HepG2 (cell line): Measurements from ENCODE around the gene TPGS1.

ENCODE experiments used
- AKAP8 ChIP-seq: sonication (generic); formaldehyde crosslinking; IDR thresholded peaks from 2 replicates; pipeline ENCODE4 v1.5.1; 2020; ENCODE audit warnings: mild to moderate bottlenecking, missing genetic modification reagents
- POLR2A ChIP-seq, 2 experiments: IDR thresholded peaks; 2 replicates each; pipeline ENCODE4 v1.6.1; 2011; ENCODE audit warnings: low read depth in 2 of 2, low read length in 2 of 2, mild to moderate bottlenecking in 1 of 2, moderate library complexity in 1 of 2; ENCODE audit not compliant: insufficient read depth in 1 of 2
- SIN3A ChIP-seq: IDR thresholded peaks from 2 replicates; pipeline ENCODE4 v1.6.1; 2011; ENCODE audit warnings: low read depth, mild to moderate bottlenecking, control low read depth, low read length, borderline replicate concordance
- SMARCE1 ChIP-seq: fragments of 450-650 bp; IDR thresholded peaks from 2 replicates; pipeline ENCODE4 v1.6.1; 2017; ENCODE audit warnings: borderline replicate concordance
- ZNF749 ChIP-seq: sonication (generic); formaldehyde crosslinking; IDR thresholded peaks from 2 replicates; pipeline ENCODE4 v1.8.0; 2022; ENCODE audit warnings: mild to moderate bottlenecking, missing genetic modification reagents, moderate library complexity, borderline replicate concordance
- ZNF777 ChIP-seq: sonication (generic); formaldehyde crosslinking; IDR thresholded peaks from 2 replicates; pipeline ENCODE4 v1.4.0; 2020; ENCODE audit warnings: missing genetic modification reagents
- TF ChIP-seq, protein P1 (sequence below): sonication (generic); formaldehyde crosslinking; IDR thresholded peaks from 2 replicates; pipeline ENCODE4 v1.5.0; 2020; ENCODE audit warnings: mild to moderate bottlenecking, missing genetic modification reagents, moderate library complexity
- TF ChIP-seq, protein P2 (sequence below): sonication (generic); formaldehyde crosslinking; IDR thresholded peaks from 2 replicates; pipeline ENCODE4 v1.8.1; 2023; ENCODE audit warnings: mild to moderate bottlenecking, missing genetic modification reagents
- TF ChIP-seq, protein P3 (sequence below): sonication (generic); formaldehyde crosslinking; conservative IDR thresholded peaks from 2 replicates; pipeline ENCODE4 v1.4.0; 2020; ENCODE audit warnings: missing genetic modification reagents
- TF ChIP-seq, protein P4 (sequence below): sonication (generic); formaldehyde crosslinking; IDR thresholded peaks from 2 replicates; pipeline ENCODE4 v1.5.0; 2020; ENCODE audit warnings: missing genetic modification reagents

DNA sequence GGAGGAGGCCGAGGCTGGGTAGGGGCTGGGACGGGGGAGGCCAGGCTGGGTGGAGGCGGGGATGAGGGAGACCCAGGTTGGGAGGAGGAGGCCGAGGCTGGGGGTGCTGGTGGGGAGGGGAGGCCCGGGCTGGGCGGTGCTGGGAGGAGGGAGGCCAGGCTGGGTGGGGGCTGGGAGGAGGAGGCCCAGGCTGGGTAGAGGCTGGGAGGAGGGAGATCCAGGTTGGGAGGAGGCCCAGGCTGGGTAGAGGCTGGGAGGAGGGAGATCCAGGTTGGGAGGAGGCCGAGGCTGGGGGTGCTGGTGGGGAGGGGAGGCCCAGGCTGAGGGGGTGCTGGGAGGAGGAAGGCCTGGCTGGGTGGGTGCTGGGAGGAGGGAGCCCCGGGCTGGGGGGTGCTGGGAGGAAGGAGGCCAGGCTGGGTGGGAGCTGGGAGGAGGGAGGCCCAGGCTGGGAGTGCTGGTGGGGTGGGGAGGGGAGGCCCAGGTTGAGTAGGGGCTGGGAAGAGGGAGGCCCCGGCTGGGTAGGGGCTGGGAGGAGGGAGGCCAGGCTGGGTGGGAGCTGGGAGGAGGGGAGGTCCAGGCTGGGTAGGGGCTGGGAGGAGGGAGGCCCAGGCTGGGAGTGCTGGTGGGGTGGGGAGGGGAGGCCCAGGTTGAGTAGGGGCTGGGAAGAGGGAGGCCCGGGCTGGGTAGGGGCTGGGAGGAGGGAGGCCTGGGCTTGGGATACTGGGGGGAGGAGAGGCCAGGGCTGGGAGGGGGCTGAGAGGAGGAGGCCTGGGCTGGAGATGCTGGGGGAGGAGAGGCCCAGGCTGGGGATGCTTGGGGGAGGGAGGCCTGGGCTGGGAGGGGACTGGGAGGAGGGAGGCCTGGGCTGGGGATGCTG, 10.7 kb downstream of the TPGS1 start:
- TF ChIP-seq, protein P1, sequence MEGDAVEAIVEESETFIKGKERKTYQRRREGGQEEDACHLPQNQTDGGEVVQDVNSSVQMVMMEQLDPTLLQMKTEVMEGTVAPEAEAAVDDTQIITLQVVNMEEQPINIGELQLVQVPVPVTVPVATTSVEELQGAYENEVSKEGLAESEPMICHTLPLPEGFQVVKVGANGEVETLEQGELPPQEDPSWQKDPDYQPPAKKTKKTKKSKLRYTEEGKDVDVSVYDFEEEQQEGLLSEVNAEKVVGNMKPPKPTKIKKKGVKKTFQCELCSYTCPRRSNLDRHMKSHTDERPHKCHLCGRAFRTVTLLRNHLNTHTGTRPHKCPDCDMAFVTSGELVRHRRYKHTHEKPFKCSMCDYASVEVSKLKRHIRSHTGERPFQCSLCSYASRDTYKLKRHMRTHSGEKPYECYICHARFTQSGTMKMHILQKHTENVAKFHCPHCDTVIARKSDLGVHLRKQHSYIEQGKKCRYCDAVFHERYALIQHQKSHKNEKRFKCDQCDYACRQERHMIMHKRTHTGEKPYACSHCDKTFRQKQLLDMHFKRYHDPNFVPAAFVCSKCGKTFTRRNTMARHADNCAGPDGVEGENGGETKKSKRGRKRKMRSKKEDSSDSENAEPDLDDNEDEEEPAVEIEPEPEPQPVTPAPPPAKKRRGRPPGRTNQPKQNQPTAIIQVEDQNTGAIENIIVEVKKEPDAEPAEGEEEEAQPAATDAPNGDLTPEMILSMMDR (CRISPR knock-in tag), result no peak
- TF ChIP-seq, protein P2, sequence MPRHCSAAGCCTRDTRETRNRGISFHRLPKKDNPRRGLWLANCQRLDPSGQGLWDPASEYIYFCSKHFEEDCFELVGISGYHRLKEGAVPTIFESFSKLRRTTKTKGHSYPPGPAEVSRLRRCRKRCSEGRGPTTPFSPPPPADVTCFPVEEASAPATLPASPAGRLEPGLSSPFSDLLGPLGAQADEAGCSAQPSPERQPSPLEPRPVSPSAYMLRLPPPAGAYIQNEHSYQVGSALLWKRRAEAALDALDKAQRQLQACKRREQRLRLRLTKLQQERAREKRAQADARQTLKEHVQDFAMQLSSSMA (CRISPR knock-in tag), result no peak
- TF ChIP-seq SMARCE1 (no peak), SIN3A (no peak), ZNF749 (CRISPR knock-in tag) (no peak), POLR2A (IDR thresholded peaks at IDR 0.05; ENCODE audit: insufficient read depth in 1 of 2, low read depth in 2 of 2, low read length in 2 of 2) (no peak), AKAP8 (CRISPR knock-in tag) (no peak), ZNF777 (CRISPR knock-in tag) (no peak)
- TF ChIP-seq, protein P3, sequence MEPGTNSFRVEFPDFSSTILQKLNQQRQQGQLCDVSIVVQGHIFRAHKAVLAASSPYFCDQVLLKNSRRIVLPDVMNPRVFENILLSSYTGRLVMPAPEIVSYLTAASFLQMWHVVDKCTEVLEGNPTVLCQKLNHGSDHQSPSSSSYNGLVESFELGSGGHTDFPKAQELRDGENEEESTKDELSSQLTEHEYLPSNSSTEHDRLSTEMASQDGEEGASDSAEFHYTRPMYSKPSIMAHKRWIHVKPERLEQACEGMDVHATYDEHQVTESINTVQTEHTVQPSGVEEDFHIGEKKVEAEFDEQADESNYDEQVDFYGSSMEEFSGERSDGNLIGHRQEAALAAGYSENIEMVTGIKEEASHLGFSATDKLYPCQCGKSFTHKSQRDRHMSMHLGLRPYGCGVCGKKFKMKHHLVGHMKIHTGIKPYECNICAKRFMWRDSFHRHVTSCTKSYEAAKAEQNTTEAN (CRISPR knock-in tag), result no peak
- TF ChIP-seq, protein P4, sequence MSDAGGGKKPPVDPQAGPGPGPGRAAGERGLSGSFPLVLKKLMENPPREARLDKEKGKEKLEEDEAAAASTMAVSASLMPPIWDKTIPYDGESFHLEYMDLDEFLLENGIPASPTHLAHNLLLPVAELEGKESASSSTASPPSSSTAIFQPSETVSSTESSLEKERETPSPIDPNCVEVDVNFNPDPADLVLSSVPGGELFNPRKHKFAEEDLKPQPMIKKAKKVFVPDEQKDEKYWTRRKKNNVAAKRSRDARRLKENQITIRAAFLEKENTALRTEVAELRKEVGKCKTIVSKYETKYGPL (CRISPR knock-in tag), result no peak
